Measurements from ENCODE around the gene SGSH. TPM values are rescaled to one million over a fixed set of nuclear protein-coding genes. Genes with fewer than 3 reads are reported as not detected.
"Not testable (repeated sequence)": the region's sequence is repeated elsewhere in the genome, so short reads cannot be mapped to it uniquely, and the experiment has no call there.

Gene SGSH
- total RNA-seq, 1 donor, result 15.9 TPM

DNA sequence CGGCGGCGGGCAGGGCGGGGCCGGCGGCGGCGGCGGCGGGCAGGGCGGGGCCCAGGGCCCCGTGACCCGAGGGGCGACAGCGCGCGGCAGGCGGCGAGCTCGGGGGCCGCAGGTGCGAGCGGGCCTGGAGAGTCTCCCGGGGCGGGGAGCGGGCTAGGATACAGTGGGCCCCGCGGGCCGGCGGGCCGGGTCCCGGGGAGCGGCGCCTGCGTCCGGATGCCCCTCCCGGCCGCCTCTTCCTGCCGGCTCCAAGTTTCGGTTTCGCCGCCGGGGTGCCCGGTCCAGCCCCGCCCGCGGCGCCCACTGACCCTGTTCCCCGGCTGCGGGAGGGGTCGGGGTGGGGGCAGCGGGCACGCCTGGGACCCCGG lies 40.6 kb upstream of the SGSH start, which contains the start of gene RNF213:
RNF213 (plus strand) TSS at position 62 of the 368 bp plus-strand sequence. CDS start 2,830 bp downstream, outside the sequence.
- TF ChIP-seq, protein P1, sequence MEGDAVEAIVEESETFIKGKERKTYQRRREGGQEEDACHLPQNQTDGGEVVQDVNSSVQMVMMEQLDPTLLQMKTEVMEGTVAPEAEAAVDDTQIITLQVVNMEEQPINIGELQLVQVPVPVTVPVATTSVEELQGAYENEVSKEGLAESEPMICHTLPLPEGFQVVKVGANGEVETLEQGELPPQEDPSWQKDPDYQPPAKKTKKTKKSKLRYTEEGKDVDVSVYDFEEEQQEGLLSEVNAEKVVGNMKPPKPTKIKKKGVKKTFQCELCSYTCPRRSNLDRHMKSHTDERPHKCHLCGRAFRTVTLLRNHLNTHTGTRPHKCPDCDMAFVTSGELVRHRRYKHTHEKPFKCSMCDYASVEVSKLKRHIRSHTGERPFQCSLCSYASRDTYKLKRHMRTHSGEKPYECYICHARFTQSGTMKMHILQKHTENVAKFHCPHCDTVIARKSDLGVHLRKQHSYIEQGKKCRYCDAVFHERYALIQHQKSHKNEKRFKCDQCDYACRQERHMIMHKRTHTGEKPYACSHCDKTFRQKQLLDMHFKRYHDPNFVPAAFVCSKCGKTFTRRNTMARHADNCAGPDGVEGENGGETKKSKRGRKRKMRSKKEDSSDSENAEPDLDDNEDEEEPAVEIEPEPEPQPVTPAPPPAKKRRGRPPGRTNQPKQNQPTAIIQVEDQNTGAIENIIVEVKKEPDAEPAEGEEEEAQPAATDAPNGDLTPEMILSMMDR (IDR thresholded peaks at IDR 0.05; ENCODE audit: extremely low read depth, low read depth, low read length), result no peak
- peak; percentile 97 for DNase-seq (ENCODE audit: insufficient read length, low spot score, missing footprints)

GRCh38 chr17:80260069-80260535 lies 40.0 kb upstream of the SGSH start:
- H3K36me3 ChIP-seq (ENCODE audit: insufficient read depth, low read length), result peaks cover 4% of the 10 kb centered on the region
- TF ChIP-seq, protein P1 (IDR thresholded peaks at IDR 0.05; ENCODE audit: extremely low read depth, low read depth, low read length), result no peak
- H3K4me3 ChIP-seq (ENCODE audit: insufficient read depth, low read length), result peak overlapping the region; percentile 74
- peak overlapping the region; percentile 58 for H3K27ac ChIP-seq (ENCODE audit: low read depth, low read length)
- H3K9me3 ChIP-seq (ENCODE audit: low read depth, low read length), result no peaks in the 10 kb centered on the region
- H3K79me2 ChIP-seq (ENCODE audit: insufficient read depth, low read length), result peaks cover 37% of the 10 kb centered on the region
- peak overlapping the region; percentile 74 for H2AFZ ChIP-seq (ENCODE audit: low read length)
- peaks cover 33% of the 10 kb centered on the region for H3K4me1 ChIP-seq (ENCODE audit: insufficient read depth, low read length)
- H3K4me2 ChIP-seq (ENCODE audit: insufficient read depth, low read length), result peak overlapping the region; percentile 78
- H3K27me3 ChIP-seq (ENCODE audit: insufficient read depth, low read length), result no peaks in the 10 kb centered on the region
- H4K20me1 ChIP-seq (ENCODE audit: insufficient read depth, low read length), result peaks cover 4% of the 10 kb centered on the region
- DNase-seq (ENCODE audit: insufficient read length, low spot score, missing footprints), result peak; percentile 100

More for the DNA sequence above, 40.6 kb upstream of the SGSH start, which contains the start of gene RNF213:
- Histone ChIP-seq H4K20me1 (ENCODE audit: insufficient read depth, low read length) (peaks cover 4% of the 10 kb centered on the region), H3K36me3 (ENCODE audit: insufficient read depth, low read length) (peaks cover 9% of the 10 kb centered on the region), H3K79me2 (ENCODE audit: insufficient read depth, low read length) (peaks cover 42% of the 10 kb centered on the region), H3K4me2 (ENCODE audit: insufficient read depth, low read length) (peak within 1 kb of the TSS; percentile 85), H3K4me3 (ENCODE audit: insufficient read depth, low read length) (peak within 1 kb of the TSS; percentile 94), H3K4me1 (ENCODE audit: insufficient read depth, low read length) (peaks cover 29% of the 10 kb centered on the region), H3K9me3 (ENCODE audit: low read depth, low read length) (no peaks in the 10 kb centered on the region), H3K27me3 (ENCODE audit: insufficient read depth, low read length) (no peaks in the 10 kb centered on the region), H3K27ac (ENCODE audit: low read depth, low read length) (peak within 1 kb of the TSS; percentile 68), H2AFZ (ENCODE audit: low read length) (peak within 1 kb of the TSS; percentile 74)

- Histone ChIP-seq H4K20me1 (ENCODE audit: insufficient read depth, low read length) (peaks cover 4% of the 10 kb centered on the region), H3K9me3 (ENCODE audit: low read depth, low read length) (no peaks in the 10 kb centered on the region), H3K36me3 (ENCODE audit: insufficient read depth, low read length) (peaks cover 2% of the 10 kb centered on the region), H3K27me3 (ENCODE audit: insufficient read depth, low read length) (no peaks in the 10 kb centered on the region), H2AFZ (ENCODE audit: low read length) (peak overlapping the region; percentile 74), H3K4me3 (ENCODE audit: insufficient read depth, low read length) (peak overlapping the region; percentile 74), H3K79me2 (ENCODE audit: insufficient read depth, low read length) (peaks cover 34% of the 10 kb centered on the region), H3K27ac (ENCODE audit: low read depth, low read length) (peak overlapping the region; percentile 58), H3K4me2 (ENCODE audit: insufficient read depth, low read length) (peak overlapping the region; percentile 78), H3K4me1 (ENCODE audit: insufficient read depth, low read length) (peaks cover 39% of the 10 kb centered on the region)
- TF ChIP-seq, protein P1 (IDR thresholded peaks at IDR 0.05; ENCODE audit: extremely low read depth, low read depth, low read length), result no peak
- DNase-seq (ENCODE audit: insufficient read length, low spot score, missing footprints), result no peak
Observed at GRCh38 chr17:80259457-80260068, 39.4 kb upstream of the SGSH start.

- H2AFZ ChIP-seq (ENCODE audit: low read length); H3K27me3 ChIP-seq (ENCODE audit: insufficient read depth, low read length); H3K4me3 ChIP-seq (ENCODE audit: insufficient read depth, low read length); H3K9me3 ChIP-seq (ENCODE audit: low read depth, low read length); H3K36me3 ChIP-seq (ENCODE audit: insufficient read depth, low read length); H3K4me2 ChIP-seq (ENCODE audit: insufficient read depth, low read length); H4K20me1 ChIP-seq (ENCODE audit: insufficient read depth, low read length); DNase-seq (ENCODE audit: insufficient read length, low spot score, missing footprints); H3K27ac ChIP-seq (ENCODE audit: low read depth, low read length): not testable (repeated sequence)
- peaks cover 24% of the 10 kb centered on the region for H3K79me2 ChIP-seq (ENCODE audit: insufficient read depth, low read length)
- peaks cover 39% of the 10 kb centered on the region for H3K4me1 ChIP-seq (ENCODE audit: insufficient read depth, low read length)
Observed at GRCh38 chr17:80258296-80258695, 38.2 kb upstream of the SGSH start.

All from osteoblast (primary cell).